Erythroblast (primary cell): Measurements from ENCODE around the gene TULP4.

Source experiments
- GATA1 ChIP-seq: IDR thresholded peaks from 2 replicates; pipeline ENCODE4 v1.6.1; 2011; ENCODE audit warnings: low read depth, mild to moderate bottlenecking, control low read depth, low read length, moderate library complexity
- POLR2A ChIP-seq: IDR thresholded peaks from 2 replicates; pipeline ENCODE4 v1.6.1; 2011; ENCODE audit warnings: mild to moderate bottlenecking, low read length

DNA sequence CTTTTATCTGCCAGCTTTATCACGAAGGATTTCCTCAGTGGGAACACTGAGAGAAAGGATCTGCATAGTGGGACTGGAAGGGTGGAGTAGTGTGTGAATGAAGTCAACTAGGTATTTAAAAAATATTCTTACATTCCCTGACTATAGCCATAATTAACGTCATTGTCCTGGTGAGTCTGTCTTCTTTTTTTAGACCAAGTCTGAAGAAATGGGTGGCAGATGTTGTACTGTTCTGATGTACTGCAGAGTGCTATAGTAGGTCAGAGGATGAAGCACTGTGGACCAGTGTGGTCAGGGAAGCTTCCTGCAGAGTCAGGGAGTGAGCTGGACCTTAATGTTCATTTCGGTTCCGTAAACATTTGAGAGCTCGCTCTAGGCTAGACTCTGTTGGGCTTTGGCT is 11.9 kb downstream of the TULP4 start:
- TF ChIP-seq POLR2A (no peak), GATA1 (no peak)
